HG03064 (cell line): ENCODE data around the gene MTARC1.

Source experiments
- ATAC-seq: cut with Tn5 transposase; IDR thresholded peaks from one replicate; pipeline ENCODE4 v1.9.1; 2021; ENCODE audit warnings: low read depth; ENCODE audit not compliant: unreplicated experiment

The MTARC1 gene

GRCh38 chr1:220786337-220787068, at the start of gene MTARC1:
Gene MTARC1 (plus strand): TSS chr1:220786913. CDS start chr1:220786945, 32 bp downstream.
- ATAC-seq: no peak

GRCh38 chr1:220741349-220741748, 45.4 kb upstream of the MTARC1 start:
- ATAC-seq: no peak

- ATAC-seq: no peak
These were observed 44.9 kb upstream of the MTARC1 start for GRCh38 chr1:220741825-220742224.

GRCh38 chr1:220742520-220742919, 44.2 kb upstream of the MTARC1 start:
- no peak for ATAC-seq

GRCh38 chr1:220746851-220747250, 39.9 kb upstream of the MTARC1 start:
- no peak for ATAC-seq

GRCh38 chr1:220747437-220748088, 39.1 kb upstream of the MTARC1 start:
- no peak for ATAC-seq

GRCh38 chr1:220748089-220748934, 38.4 kb upstream of the MTARC1 start, which contains the start of gene MTARC2:
Gene MTARC2 (plus strand): TSS chr1:220748322. CDS start chr1:220748532, 210 bp downstream.
- ATAC-seq: peak; percentile 81

GRCh38 chr1:220748936-220749335, 37.8 kb upstream of the MTARC1 start:
- ATAC-seq: no peak

GRCh38 chr1:220750131-220750515, 36.6 kb upstream of the MTARC1 start:
- no peak for ATAC-seq

- no peak for ATAC-seq
These were observed 35.6 kb upstream of the MTARC1 start for GRCh38 chr1:220751111-220751510.

GRCh38 chr1:220754212-220754917, 32.3 kb upstream of the MTARC1 start:
- ATAC-seq: no peak

- ATAC-seq: no peak
These were observed 31.8 kb upstream of the MTARC1 start for GRCh38 chr1:220754918-220755295.

GRCh38 chr1:220755309-220755708, 31.4 kb upstream of the MTARC1 start:
- no peak for ATAC-seq

GRCh38 chr1:220757441-220757840, 29.3 kb upstream of the MTARC1 start:
- ATAC-seq: no peak

GRCh38 chr1:220759147-220759546, 27.6 kb upstream of the MTARC1 start:
- ATAC-seq: no peak

- ATAC-seq: no peak
These were observed 24.9 kb upstream of the MTARC1 start for GRCh38 chr1:220761688-220762427.

GRCh38 chr1:220764757-220765156, 22.0 kb upstream of the MTARC1 start:
- no peak for ATAC-seq

GRCh38 chr1:220767312-220768125, 19.2 kb upstream of the MTARC1 start:
- no peak for ATAC-seq

- ATAC-seq: no peak
These were observed 18.5 kb upstream of the MTARC1 start for GRCh38 chr1:220768126-220768601.
